Nephron progenitor cell (in vitro differentiated cells): Measurements from ENCODE around the gene EVX2.

Experiments used
- DNase-seq: peaks from one replicate; pipeline ENCODE4 v3.0.0; 2021
- H3K27ac Mint-ChIP-seq: 2 replicates; pipeline ENCODE4 v1.8.0; 2021; ENCODE audit warnings: mild to moderate bottlenecking, moderate library complexity, mixed read lengths
- H3K27me3 Mint-ChIP-seq: 2 replicates; pipeline ENCODE4 v1.8.0; 2021; ENCODE audit warnings: mild to moderate bottlenecking, low read depth, mixed read lengths; ENCODE audit not compliant: poor library complexity
- H3K36me3 Mint-ChIP-seq: 2 replicates; pipeline ENCODE4 v1.8.0; 2021; ENCODE audit warnings: low read depth, mixed read lengths
- H3K4me1 Mint-ChIP-seq: 2 replicates; pipeline ENCODE4 v1.8.0; 2021; ENCODE audit warnings: mixed read lengths
- H3K4me3 Mint-ChIP-seq: 2 replicates; pipeline ENCODE4 v1.8.0; 2021; ENCODE audit warnings: mild to moderate bottlenecking, moderate library complexity, mixed read lengths
- H3K9me3 Mint-ChIP-seq: 2 replicates; pipeline ENCODE4 v1.8.0; 2021; ENCODE audit warnings: mild to moderate bottlenecking, moderate library complexity, mixed read lengths
- CTCF ChIP-seq: fragments of 200-600 bp; sonication (generic); IDR thresholded peaks from 2 replicates; pipeline ENCODE4 v1.5.0; 2021; ENCODE audit warnings: antibody characterized with exemption

EVX2 gene

GRCh38 chr2:176038694-176039093, 45.1 kb downstream of the EVX2 start:
- peaks cover 35% of the 10 kb centered on the region for H3K27me3 Mint-ChIP-seq
- H3K36me3 Mint-ChIP-seq = no peaks in the 10 kb centered on the region
- H3K9me3 Mint-ChIP-seq = no peaks in the 10 kb centered on the region
- H3K4me3 Mint-ChIP-seq = no peak overlapping the region
- TF ChIP-seq CTCF = no peak
- no peaks in the 10 kb centered on the region for H3K4me1 Mint-ChIP-seq
- no peak for DNase-seq
- no peak overlapping the region for H3K27ac Mint-ChIP-seq

- Mint-ChIP-seq H3K27ac (no peak overlapping the region), H3K4me1 (no peaks in the 10 kb centered on the region), H3K9me3 (no peaks in the 10 kb centered on the region), H3K36me3 (no peaks in the 10 kb centered on the region), H3K4me3 (no peak overlapping the region), H3K27me3 (peaks cover 46% of the 10 kb centered on the region)
- TF ChIP-seq CTCF = no peak
- no peak for DNase-seq
Measured at GRCh38 chr2:176035013-176035691, 48.6 kb downstream of the EVX2 start.

GRCh38 chr2:176027806-176028205, 56.0 kb downstream of the EVX2 start:
- DNase-seq = no peak
- Mint-ChIP-seq H3K36me3 (no peaks in the 10 kb centered on the region), H3K27ac (no peak overlapping the region), H3K9me3 (no peaks in the 10 kb centered on the region), H3K4me1 (no peaks in the 10 kb centered on the region), H3K27me3 (peaks cover 64% of the 10 kb centered on the region), H3K4me3 (no peak overlapping the region)
- TF ChIP-seq CTCF = no peak
